Retinal pigment epithelial cell (primary cell): ENCODE results near the gene HSD17B14.
"Not testable (repeated sequence)": the region's sequence is repeated elsewhere in the genome, so short reads cannot be mapped to it uniquely, and the experiment has no call there.

Source experiments
- DNase-seq: peaks from one replicate; pipeline ENCODE4 v3.0.0-alpha.2; 2010; ENCODE audit warnings: low read depth
- H3K4me3 ChIP-seq: 2 replicates; pipeline ENCODE4 v1.5.1; 2011; ENCODE audit warnings: mild to moderate bottlenecking, low read length, control low read depth, moderate library complexity
- CTCF ChIP-seq: conservative IDR thresholded peaks from 2 replicates; pipeline ENCODE4 v1.5.1; 2011; ENCODE audit warnings: low read depth, low read length, control low read depth, inconsistent platforms

HSD17B14 gene

GRCh38 chr19:48796298-48797083 is 39.8 kb downstream of the HSD17B14 start:
- DNase-seq: no peak
- TF ChIP-seq CTCF: no peak
- H3K4me3 ChIP-seq: no peak overlapping the region

- TF ChIP-seq CTCF: no peak
- H3K4me3 ChIP-seq: no peak overlapping the region
- DNase-seq: no peak
These were observed 40.6 kb downstream of the HSD17B14 start for GRCh38 chr19:48795685-48796070.

- peak overlapping the region; percentile 71 for H3K4me3 ChIP-seq
- peak; percentile 74 for DNase-seq
- peak; percentile 93 for TF ChIP-seq CTCF
These were observed 41.1 kb downstream of the HSD17B14 start for GRCh38 chr19:48795055-48795684.

GRCh38 chr19:48794291-48794690 is 42.0 kb downstream of the HSD17B14 start:
- H3K4me3 ChIP-seq: no peak overlapping the region
- DNase-seq: no peak

GRCh38 chr19:48793271-48793670 is 43.0 kb downstream of the HSD17B14 start:
- no peak overlapping the region for H3K4me3 ChIP-seq
- TF ChIP-seq CTCF: no peak
- no peak for DNase-seq

More at GRCh38 chr19:48794291-48794690, 42.0 kb downstream of the HSD17B14 start:
- no peak for TF ChIP-seq CTCF

- DNase-seq, H3K4me3 ChIP-seq: not testable (repeated sequence)
These were observed 49.0 kb downstream of the HSD17B14 start for GRCh38 chr19:48787331-48787730.

- DNase-seq, H3K4me3 ChIP-seq: not testable (repeated sequence)
These were observed 49.9 kb downstream of the HSD17B14 start for GRCh38 chr19:48786422-48786821.

- DNase-seq: no peak
- no peak for TF ChIP-seq CTCF
- H3K4me3 ChIP-seq: no peak overlapping the region
These were observed 51.8 kb downstream of the HSD17B14 start for GRCh38 chr19:48784527-48784926.
